Measurements from ENCODE around the gene CC2D1A. TPM values are rescaled to one million over a fixed set of nuclear protein-coding genes. Genes with fewer than 3 reads are reported as not detected.

The CC2D1A gene
- total RNA-seq, 2 donors from 2014 or later: 39.4 to 44.7 TPM

GRCh38 chr19:13959141-13959961 is 53.4 kb downstream of the CC2D1A start:
- Mint-ChIP-seq H3K27me3 (ENCODE audit: low read depth) (no peaks in the 10 kb centered on the region), H3K4me1 (ENCODE audit: low read depth) (no peaks in the 10 kb centered on the region)

GRCh38 chr19:13959962-13960862 is 54.2 kb downstream of the CC2D1A start:
- no peaks in the 10 kb centered on the region for H3K9me3 Mint-ChIP-seq
- peak; percentile 11 to 33 for ATAC-seq (replicated peaks in 1 of 2)
- DNase-seq: no peak
- no peaks in the 10 kb centered on the region for H3K27me3 Mint-ChIP-seq (ENCODE audit: low read depth)
- no peaks in the 10 kb centered on the region for H3K4me1 Mint-ChIP-seq (ENCODE audit: low read depth)
- peaks cover 0 to 12% of the 10 kb centered on the region in 2 donors for H3K36me3 Mint-ChIP-seq (ENCODE audit: insufficient read depth in 2 of 2)
- H3K27ac Mint-ChIP-seq: no peak overlapping the region
- no peak overlapping the region for H3K4me3 Mint-ChIP-seq

More at GRCh38 chr19:13959141-13959961, 53.4 kb downstream of the CC2D1A start:
- peaks cover 0 to 14% of the 10 kb centered on the region in 2 donors for H3K36me3 Mint-ChIP-seq (ENCODE audit: insufficient read depth in 2 of 2)
- no peak for ATAC-seq (replicated peaks in 1 of 2)
- H3K4me3 Mint-ChIP-seq: no peak overlapping the region
- no peak for DNase-seq
- no peaks in the 10 kb centered on the region for H3K9me3 Mint-ChIP-seq
- no peak overlapping the region for H3K27ac Mint-ChIP-seq

GRCh38 chr19:13960863-13961784 is 55.1 kb downstream of the CC2D1A start:
- H3K36me3 Mint-ChIP-seq (ENCODE audit: insufficient read depth in 2 of 2): peaks cover 0 to 9% of the 10 kb centered on the region in 2 donors
- DNase-seq: no peak
- no peaks in the 10 kb centered on the region for H3K9me3 Mint-ChIP-seq
- H3K4me3 Mint-ChIP-seq: no peak overlapping the region
- no peaks in the 10 kb centered on the region for H3K4me1 Mint-ChIP-seq (ENCODE audit: low read depth)
- no peaks in the 10 kb centered on the region for H3K27me3 Mint-ChIP-seq (ENCODE audit: low read depth)
- H3K27ac Mint-ChIP-seq: no peak overlapping the region
- no peak for ATAC-seq (replicated peaks in 1 of 2)

GRCh38 chr19:13961826-13962698 is 56.1 kb downstream of the CC2D1A start:
- Mint-ChIP-seq H3K27ac (no peak overlapping the region), H3K4me1 (ENCODE audit: low read depth) (no peaks in the 10 kb centered on the region), H3K9me3 (no peaks in the 10 kb centered on the region), H3K4me3 (no peak overlapping the region), H3K36me3 (ENCODE audit: insufficient read depth in 2 of 2) (peaks cover 0 to 6% of the 10 kb centered on the region in 2 donors), H3K27me3 (ENCODE audit: low read depth) (no peaks in the 10 kb centered on the region)
- ATAC-seq (replicated peaks in 1 of 2): no peak
- no peak for DNase-seq

GRCh38 chr19:13962699-13963602 is 57.0 kb downstream of the CC2D1A start:
- no peak overlapping the region for H3K27ac Mint-ChIP-seq
- peaks cover 0 to 5% of the 10 kb centered on the region in 2 donors for H3K36me3 Mint-ChIP-seq (ENCODE audit: insufficient read depth in 2 of 2)
- no peak for DNase-seq
- H3K4me3 Mint-ChIP-seq: no peak overlapping the region
- no peaks in the 10 kb centered on the region for H3K4me1 Mint-ChIP-seq (ENCODE audit: low read depth)
- ATAC-seq (replicated peaks in 1 of 2): no peak
- H3K9me3 Mint-ChIP-seq: no peaks in the 10 kb centered on the region
- H3K27me3 Mint-ChIP-seq (ENCODE audit: low read depth): no peaks in the 10 kb centered on the region

GRCh38 chr19:13963603-13964105 is 57.7 kb downstream of the CC2D1A start:
- Mint-ChIP-seq H3K4me1 (ENCODE audit: low read depth) (no peaks in the 10 kb centered on the region), H3K27ac (no peak overlapping the region), H3K36me3 (ENCODE audit: insufficient read depth in 2 of 2) (peaks cover 0 to 5% of the 10 kb centered on the region in 2 donors)

GRCh38 chr19:13964776-13965175 is 58.8 kb downstream of the CC2D1A start:
- Mint-ChIP-seq H3K9me3 (no peaks in the 10 kb centered on the region), H3K27ac (no peak overlapping the region), H3K36me3 (ENCODE audit: insufficient read depth in 2 of 2) (peaks cover 3 to 5% of the 10 kb centered on the region in 2 donors), H3K27me3 (ENCODE audit: low read depth) (no peaks in the 10 kb centered on the region), H3K4me3 (no peak overlapping the region), H3K4me1 (ENCODE audit: low read depth) (no peaks in the 10 kb centered on the region)
- no peak for DNase-seq
- ATAC-seq (replicated peaks in 1 of 2): no peak

More at GRCh38 chr19:13963603-13964105, 57.7 kb downstream of the CC2D1A start:
- DNase-seq (no peak), ATAC-seq (replicated peaks in 1 of 2) (no peak)
- H3K27me3 Mint-ChIP-seq (ENCODE audit: low read depth): no peaks in the 10 kb centered on the region
- no peaks in the 10 kb centered on the region for H3K9me3 Mint-ChIP-seq
- no peak overlapping the region for H3K4me3 Mint-ChIP-seq

GRCh38 chr19:13965377-13965896 is 59.4 kb downstream of the CC2D1A start:
- Mint-ChIP-seq H3K9me3 (no peaks in the 10 kb centered on the region), H3K27me3 (ENCODE audit: low read depth) (no peaks in the 10 kb centered on the region), H3K4me1 (ENCODE audit: low read depth) (no peaks in the 10 kb centered on the region), H3K27ac (no peak overlapping the region), H3K4me3 (no peak overlapping the region), H3K36me3 (ENCODE audit: insufficient read depth in 2 of 2) (peaks cover 3 to 5% of the 10 kb centered on the region in 2 donors)
- ATAC-seq (replicated peaks in 1 of 2): no peak
- no peak for DNase-seq

- Mint-ChIP-seq H3K36me3 (ENCODE audit: insufficient read depth in 2 of 2) (peaks cover 3 to 5% of the 10 kb centered on the region in 2 donors), H3K9me3 (no peaks in the 10 kb centered on the region), H3K27ac (no peak overlapping the region), H3K4me1 (ENCODE audit: low read depth) (no peaks in the 10 kb centered on the region), H3K4me3 (no peak overlapping the region), H3K27me3 (ENCODE audit: low read depth) (no peaks in the 10 kb centered on the region)
- ATAC-seq (replicated peaks in 1 of 2): peak in 1 of 2 donors; percentile 14
- no peak for DNase-seq
Observed at GRCh38 chr19:13965926-13966683, 60.1 kb downstream of the CC2D1A start.

- DNase-seq (no peak), ATAC-seq (replicated peaks in 1 of 2) (peak in 1 of 2 donors; percentile 21)
- H3K27ac Mint-ChIP-seq: no peak overlapping the region
- no peaks in the 10 kb centered on the region for H3K4me1 Mint-ChIP-seq (ENCODE audit: low read depth)
- no peaks in the 10 kb centered on the region for H3K9me3 Mint-ChIP-seq
- H3K27me3 Mint-ChIP-seq (ENCODE audit: low read depth): no peaks in the 10 kb centered on the region
- H3K36me3 Mint-ChIP-seq (ENCODE audit: insufficient read depth in 2 of 2): peaks cover 2 to 3% of the 10 kb centered on the region in 2 donors
- H3K4me3 Mint-ChIP-seq: no peak overlapping the region
Observed at GRCh38 chr19:13966684-13967128, 60.7 kb downstream of the CC2D1A start.

Measured in activated T-cell treated with anti-CD3 and anti-CD28 coated beads, Interleukin-2, amount 50 U/mL, for 72 hours (primary cell).